IMR-90 (cell line): ENCODE measurements around the gene C2. TPM values are rescaled to one million over a fixed set of nuclear protein-coding genes. Genes with fewer than 3 reads are reported as not detected.

Experiments used
- ATAC-seq: fragments of 200-7000 bp; cut with Tn5 transposase; 2 replicates; pipeline ENCODE4 v1.9.1; 2020; ENCODE audit warnings: low read depth, mild to moderate bottlenecking, moderate library complexity
- BruUV-seq: library from RNA; stranded (reverse); fragments of 400-500 nt; replicated peaks from 2 replicates; lab custom pipeline; 2021; lab: Mats Ljungman, UMichigan
- CTCF ChIA-PET: fragments of 300-600 bp; formaldehyde crosslinking; extraction: SDS; loops from one replicate; lab custom pipeline; 2021; ENCODE audit warnings: antibody characterized with exemption; lab: Yijun Ruan, JAX
- POLR2A ChIA-PET: fragments of 300-600 bp; sonication (Branson Sonifier 250); formaldehyde crosslinking; loops from one replicate; lab custom pipeline; 2022; ENCODE audit warnings: antibody characterized with exemption; ENCODE audit not compliant: unreplicated experiment; lab: Charles Lee
- DNase-seq: peaks from one replicate; pipeline ENCODE4 v3.0.0; 2013
- H2AFZ ChIP-seq: replicated peaks from 2 replicates; pipeline ENCODE3; 2013; ENCODE audit warnings: low read length, mild to moderate bottlenecking; ENCODE audit not compliant: poor library complexity
- H2AK5ac ChIP-seq: 2 replicates; pipeline ENCODE4 v1.6.1; 2013; ENCODE audit warnings: low read depth, low read length, inconsistent platforms
- H2AK9ac ChIP-seq: replicated peaks from 2 replicates; pipeline ENCODE3; 2013; ENCODE audit warnings: mild to moderate bottlenecking, low read depth, low read length, moderate library complexity; ENCODE audit not compliant: poor library complexity
- H2BK120ac ChIP-seq: 2 replicates; pipeline ENCODE4 v1.6.1; 2013; ENCODE audit warnings: low read depth, low read length, inconsistent platforms
- H2BK15ac ChIP-seq: 3 replicates; pipeline ENCODE4 v1.6.1; 2013; ENCODE audit warnings: low read depth, low read length, inconsistent platforms
- H2BK20ac ChIP-seq: 2 replicates; pipeline ENCODE4 v1.6.1; 2013; ENCODE audit warnings: low read depth, mild to moderate bottlenecking, inconsistent platforms, low read length, moderate library complexity
- H2BK5ac ChIP-seq: 2 replicates; pipeline ENCODE4 v1.6.1; 2013; ENCODE audit warnings: mild to moderate bottlenecking, low read depth, low read length, inconsistent platforms; ENCODE audit not compliant: poor library complexity, severe bottlenecking
- H3K14ac ChIP-seq: replicated peaks from 2 replicates; pipeline ENCODE4 v1.6.1; 2013; ENCODE audit warnings: low read depth, low read length, inconsistent platforms
- H3K18ac ChIP-seq: 2 replicates; pipeline ENCODE4 v1.6.1; 2013; ENCODE audit warnings: low read depth, low read length, control low read depth
- H3K23ac ChIP-seq: 2 replicates; pipeline ENCODE4 v1.6.1; 2013; ENCODE audit warnings: low read depth, low read length, inconsistent platforms
- H3K27ac ChIP-seq: 2 replicates; pipeline ENCODE4 v1.5.1; 2013; ENCODE audit warnings: mild to moderate bottlenecking, control low read depth, low read length; ENCODE audit not compliant: insufficient read depth
- H3K27me3 ChIP-seq: 2 replicates; pipeline ENCODE4 v1.6.1; 2013; ENCODE audit warnings: low read length; ENCODE audit not compliant: control insufficient read depth, insufficient read depth
- H3K36me3 ChIP-seq: 2 replicates; pipeline ENCODE4 v1.6.1; 2013; ENCODE audit warnings: low read length, mixed read lengths; ENCODE audit not compliant: control insufficient read depth, insufficient read depth
- H3K4ac ChIP-seq: 2 replicates; pipeline ENCODE4 v1.6.1; 2013; ENCODE audit warnings: low read depth, low read length, inconsistent platforms
- H3K4me1 ChIP-seq: 2 replicates; pipeline ENCODE4 v1.6.1; 2013; ENCODE audit warnings: low read length, mixed read lengths; ENCODE audit not compliant: control insufficient read depth, insufficient read depth
- H3K4me2 ChIP-seq: 2 replicates; pipeline ENCODE4 v1.6.1; 2013; ENCODE audit warnings: low read depth, mild to moderate bottlenecking, control low read depth, low read length, moderate library complexity
- H3K4me3 ChIP-seq: 2 replicates; pipeline ENCODE4 v1.5.1; 2013; ENCODE audit warnings: low read depth, mild to moderate bottlenecking, control low read depth, low read length, moderate library complexity; ENCODE audit not compliant: insufficient read depth
- H3K56ac ChIP-seq: 2 replicates; pipeline ENCODE4 v1.6.1; 2013; ENCODE audit warnings: low read length, inconsistent platforms; ENCODE audit not compliant: insufficient read depth; ENCODE audit errors: extremely low read depth
- H3K79me1 ChIP-seq, 2 experiments: 2 replicates each; pipeline ENCODE4 v1.6.1; 2013; ENCODE audit warnings: low read length in 2 of 2, inconsistent platforms in 1 of 2, low read depth in 1 of 2
- H3K9ac ChIP-seq: 2 replicates; pipeline ENCODE4 v1.6.1; 2013; ENCODE audit warnings: low read depth, low read length, control low read depth
- H3K9me1 ChIP-seq: 2 replicates; pipeline ENCODE4 v1.6.1; 2013; ENCODE audit warnings: low read length, inconsistent platforms; ENCODE audit not compliant: insufficient read depth
- H3K9me3 ChIP-seq: 2 replicates; pipeline ENCODE4 v1.6.1; 2013; ENCODE audit warnings: low read length; ENCODE audit not compliant: control insufficient read depth, insufficient read depth
- H4K20me1 ChIP-seq: 2 replicates; pipeline ENCODE4 v1.6.1; 2013; ENCODE audit warnings: low read length, inconsistent platforms; ENCODE audit not compliant: insufficient read depth
- H4K5ac ChIP-seq: 2 replicates; pipeline ENCODE4 v1.6.1; 2013; ENCODE audit warnings: mild to moderate bottlenecking, low read depth, low read length, control low read depth
- H4K8ac ChIP-seq, 2 experiments: 2 replicates each; pipeline ENCODE4 v1.6.1; 2013; ENCODE audit warnings: low read depth in 2 of 2, low read length in 2 of 2, control low read depth in 1 of 2, inconsistent platforms in 1 of 2
- H4K91ac ChIP-seq: 2 replicates; pipeline ENCODE4 v1.6.1; 2013; ENCODE audit warnings: low read depth, low read length, inconsistent platforms; ENCODE audit not compliant: insufficient read depth
- BHLHE40 ChIP-seq: fragments of 150-350 bp; IDR thresholded peaks from 2 replicates; pipeline ENCODE4 v1.6.1; 2016; ENCODE audit warnings: mild to moderate bottlenecking, low read depth, low read length
- CHD1 ChIP-seq: IDR thresholded peaks from 2 replicates; pipeline ENCODE4 v1.6.1; 2012; ENCODE audit warnings: low read depth, low read length, improper control_type of control experiment
- MAZ ChIP-seq: IDR thresholded peaks from 2 replicates; pipeline ENCODE4 v1.6.1; 2012; ENCODE audit warnings: low read depth, mild to moderate bottlenecking, low read length, improper control_type of control experiment, moderate library complexity, borderline replicate concordance
- POLR2A ChIP-seq: IDR thresholded peaks from 2 replicates; pipeline ENCODE4 v1.6.1; 2012; ENCODE audit warnings: mild to moderate bottlenecking, low read depth, low read length
- RAD21 ChIP-seq: IDR thresholded peaks from 2 replicates; pipeline ENCODE4 v1.6.1; 2012; ENCODE audit warnings: low read length, improper control_type of control experiment
- RCOR1 ChIP-seq: IDR thresholded peaks from 2 replicates; pipeline ENCODE4 v1.6.1; 2012; ENCODE audit warnings: mild to moderate bottlenecking, low read length, improper control_type of control experiment; ENCODE audit not compliant: insufficient replicate concordance
- SMC3 ChIP-seq: fragments of 150-350 bp; IDR thresholded peaks from 2 replicates; pipeline ENCODE4 v1.6.1; 2016; ENCODE audit warnings: low read depth, mild to moderate bottlenecking, antibody characterized with exemption, low read length, moderate library complexity
- WGBS, 2 experiments: methylation state at CpG; one replicate each; pipeline versions ENCODE4 v1.1.5 to v1.1.7; 2013; ENCODE audit warnings: missing lambda C conversion rate in 2 of 2; ENCODE audit not compliant: insufficient read length in 1 of 2; ENCODE audit errors: extremely low coverage in 2 of 2; 5-methylcytosine and 5-hydroxymethylcytosine counted together
- dilution Hi-C: fragments of 300-500 bp; cut with HindIII; formaldehyde crosslinking; loops from one replicate; pipeline ENCODE4 v1.14.3; 2018; ENCODE audit warnings: low sequenced_read_pairs; ENCODE audit not compliant: unreplicated experiment
- in situ Hi-C: fragments of 300-500 bp; cut with MboI; formaldehyde crosslinking; loops from 3 replicates; pipeline ENCODE4 v1.14.3; 2019; ENCODE audit warnings: low sequenced_read_pairs, inconsistent platforms, mixed read lengths
- intact Hi-C: fragments of 100-400 bp; cut with micrococcal nuclease; formaldehyde crosslinking; loops from 2 replicates; pipeline ENCODE4 v1.10.0; 2022
- polyA plus RNA-seq, 3 experiments: library from polyadenylated mRNA; depleted of rRNA; stranded (reverse); fragments of >200 nt; gene quantifications; 2 replicates each; pipeline ENCODE4 v1.2.3, GENCODE V29; 2012; ENCODE audit warnings: low replicate concordance in 1 of 3
- total RNA-seq: library from RNA; depleted of rRNA; stranded (reverse); fragments of >200 nt; gene quantifications from 2 replicates; pipeline ENCODE4 v1.2.3, GENCODE V29; 2012
- TF ChIP-seq, protein P1 (sequence below): conservative IDR thresholded peaks from 2 replicates; pipeline ENCODE4 v1.5.1; 2012; ENCODE audit warnings: mild to moderate bottlenecking, low read depth, low read length, improper control_type of control experiment

Gene C2
- total and polyA plus RNA-seq, 2 of the 4 experiments (the other 2 are of a cell fraction) = 0.18 to 0.19 TPM

DNA sequence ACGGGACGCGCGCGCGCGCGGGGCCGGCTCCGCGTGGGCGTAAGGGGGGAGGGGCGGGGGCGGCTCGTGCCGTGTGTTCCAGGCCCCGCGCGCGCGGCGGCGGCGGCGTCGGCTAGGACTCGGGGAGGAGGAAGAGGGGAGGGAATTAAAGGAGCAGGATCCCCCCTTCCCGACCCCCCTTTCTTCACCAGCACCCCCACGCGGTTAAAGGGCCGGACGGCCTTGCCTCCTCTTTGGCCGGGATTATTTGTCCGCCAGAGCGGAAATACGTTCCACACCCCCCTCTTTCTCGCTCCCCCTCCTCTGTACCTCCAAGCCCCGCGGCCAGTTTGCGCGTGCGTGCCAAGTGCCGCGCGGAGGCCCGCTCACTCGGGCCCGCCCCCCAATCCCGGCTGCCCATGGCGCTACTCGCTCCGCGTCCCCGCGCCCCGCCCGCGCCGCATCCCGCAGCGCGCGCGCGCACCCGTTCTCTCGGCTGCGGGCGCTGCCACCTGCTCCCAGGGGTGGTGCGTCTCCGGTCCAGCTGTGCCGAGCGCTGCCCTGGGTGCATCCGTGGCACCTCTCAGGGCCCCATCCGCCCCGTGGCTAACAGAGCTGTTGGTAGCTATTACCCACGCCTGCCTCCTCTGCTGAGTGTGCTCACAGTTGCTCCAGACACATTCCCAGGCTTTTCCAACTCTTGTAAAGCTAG lies 25.4 kb upstream of the C2 start, which contains the start of gene ZBTB12:
ZBTB12 (minus strand) TSS at position 134 of the 691 bp plus-strand sequence. CDS start 781 bp downstream, outside the sequence.
- dilution Hi-C loops (no loop called here), in situ Hi-C loops (no loop called here), intact Hi-C loops (loop anchor here (1.0 to 5.0 kb wide), 3 partner anchors 50 to 250 kb away; partner anchors contain the start of genes PPT2 and PRRT1)
- POLR2A ChIA-PET = interaction anchor here (1.3 kb wide), 1 partner anchor 69 kb away, joined by 3 read pairs; no protein-coding TSS in a partner anchor
- TF ChIP-seq RCOR1 (peak; percentile 39), BHLHE40 (peak; percentile 90), CHD1 (no peak), MAZ (peak; percentile 89), SMC3 (peak; percentile 22; the same call in 1 of the 2 replicates), POLR2A (no peak), RAD21 (peak; percentile 71)
- TF ChIP-seq, protein P1, sequence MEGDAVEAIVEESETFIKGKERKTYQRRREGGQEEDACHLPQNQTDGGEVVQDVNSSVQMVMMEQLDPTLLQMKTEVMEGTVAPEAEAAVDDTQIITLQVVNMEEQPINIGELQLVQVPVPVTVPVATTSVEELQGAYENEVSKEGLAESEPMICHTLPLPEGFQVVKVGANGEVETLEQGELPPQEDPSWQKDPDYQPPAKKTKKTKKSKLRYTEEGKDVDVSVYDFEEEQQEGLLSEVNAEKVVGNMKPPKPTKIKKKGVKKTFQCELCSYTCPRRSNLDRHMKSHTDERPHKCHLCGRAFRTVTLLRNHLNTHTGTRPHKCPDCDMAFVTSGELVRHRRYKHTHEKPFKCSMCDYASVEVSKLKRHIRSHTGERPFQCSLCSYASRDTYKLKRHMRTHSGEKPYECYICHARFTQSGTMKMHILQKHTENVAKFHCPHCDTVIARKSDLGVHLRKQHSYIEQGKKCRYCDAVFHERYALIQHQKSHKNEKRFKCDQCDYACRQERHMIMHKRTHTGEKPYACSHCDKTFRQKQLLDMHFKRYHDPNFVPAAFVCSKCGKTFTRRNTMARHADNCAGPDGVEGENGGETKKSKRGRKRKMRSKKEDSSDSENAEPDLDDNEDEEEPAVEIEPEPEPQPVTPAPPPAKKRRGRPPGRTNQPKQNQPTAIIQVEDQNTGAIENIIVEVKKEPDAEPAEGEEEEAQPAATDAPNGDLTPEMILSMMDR = peak; percentile 13; the same call in 1 of the 2 replicates
- CTCF ChIA-PET = interaction anchor here (0.7 kb wide), 1 partner anchor 50 kb away, joined by 4 read pairs; no protein-coding TSS in a partner anchor
- 0 out of 2 replicates have a peak within 1 kb of the TSS, but pooled peaks have one; percentile 45 for H2BK20ac ChIP-seq
- H2AK5ac ChIP-seq = peak within 1 kb of the TSS; percentile 86
- H2AK9ac ChIP-seq = peak within 1 kb of the TSS; percentile 75
- peak within 1 kb of the TSS; percentile 58 for H3K4me3 ChIP-seq
- peak within 1 kb of the TSS; percentile 54 for H3K9ac ChIP-seq
- peak within 1 kb of the TSS; percentile 80; the same call in 1 of the 2 replicates for H3K23ac ChIP-seq
- peak within 1 kb of the TSS; percentile 79 for H3K4me2 ChIP-seq
- peak within 1 kb of the TSS; percentile 17; the same call in 1 of the 2 replicates for H3K18ac ChIP-seq
- peak within 1 kb of the TSS; percentile 95 for H3K14ac ChIP-seq
- H4K20me1 ChIP-seq = peaks cover 3% of the 10 kb centered on the region
- H3K9me1 ChIP-seq = peaks cover 9% of the 10 kb centered on the region; the same call in 1 of the 2 replicates
- peak within 1 kb of the TSS; percentile 84 for H4K91ac ChIP-seq
- H3K56ac ChIP-seq = peak within 1 kb of the TSS; percentile 67
- H2BK5ac ChIP-seq = peak within 1 kb of the TSS; percentile 58
- H3K27me3 ChIP-seq = no peaks in the 10 kb centered on the region
- H3K27ac ChIP-seq = peak within 1 kb of the TSS; percentile 69
- no TSS peak for BruUV-seq
- H3K4me1 ChIP-seq = peaks cover 10% of the 10 kb centered on the region
- peak within 1 kb of the TSS; percentile 53 for H3K4ac ChIP-seq
- peak; percentile 98 for DNase-seq
- peak within 1 kb of the TSS; percentile 53 for H4K5ac ChIP-seq
- 1% methylated on average over 35 of the region's 77 CpGs; no CpG with 5 or more reads in 1 of the 2 experiments for WGBS, 2 experiments
- peak within 1 kb of the TSS; percentile 52; the same call in 1 of the 2 replicates for H2BK120ac ChIP-seq
- H4K8ac ChIP-seq = peak within 1 kb of the TSS; percentile 82 to 92
- H2AFZ ChIP-seq = peak within 1 kb of the TSS; percentile 98
- H2BK15ac ChIP-seq = peak within 1 kb of the TSS; percentile 51; the same call in 2 of the 3 replicates
- peak; percentile 78 for ATAC-seq
- H3K79me1 ChIP-seq = peaks cover 11 to 37% of the 10 kb centered on the region in 2 experiments; a peak in 3 of 4 replicates
- H3K9me3 ChIP-seq = no peaks in the 10 kb centered on the region
- H3K36me3 ChIP-seq = 0 out of 2 replicates have a peak, but pooled peaks cover 3% of the 10 kb centered on the region
